ENCODE results near the gene TRAK2. TPM values are rescaled to one million over a fixed set of nuclear protein-coding genes. Genes with fewer than 3 reads are reported as not detected.

Gene TRAK2
- total and polyA plus RNA-seq, 9 of the 15 experiments (the other 6 are each of a cell fraction or from before 2014, with no cell fraction given): 3.4 to 10.4 (median 7.3) TPM

DNA sequence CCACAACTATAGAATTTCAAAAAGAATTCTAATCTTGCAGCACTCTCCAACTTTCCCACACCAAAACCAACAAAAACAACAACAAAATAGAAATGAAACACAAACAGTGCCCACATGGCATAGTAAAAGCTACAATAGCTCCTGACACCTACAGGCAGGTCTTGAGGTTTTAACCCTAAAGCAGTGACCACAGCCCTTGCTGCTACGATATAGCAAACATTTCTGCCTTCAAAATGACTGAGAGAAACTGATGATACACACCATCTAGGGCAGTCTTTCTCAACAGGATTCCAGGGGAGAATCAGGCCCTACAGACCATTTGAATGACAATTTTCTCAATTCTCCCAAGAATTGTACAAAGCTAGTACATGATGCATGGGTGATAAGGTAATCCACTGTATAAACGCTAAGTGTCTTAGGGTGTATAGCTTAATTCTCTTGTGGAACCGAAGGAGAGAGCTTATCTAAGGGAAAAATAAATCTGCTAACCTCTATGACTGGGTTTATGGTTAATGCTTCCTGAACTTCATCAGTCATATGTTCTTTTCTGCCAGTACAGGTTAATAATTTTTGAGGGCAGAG, 46.5 kb downstream of the TRAK2 start:
- intact Hi-C loops (cut with micrococcal nuclease) (loop anchor here (5.0 kb wide), 2 partner anchors 48 to 287 kb away; partner anchors contain the start of genes CFLAR, STRADB and TRAK2), in situ Hi-C loops (cut with MboI) (no loop called here)
- H3K9me1 ChIP-seq (ENCODE audit: control insufficient read depth, insufficient read depth, low read length): no peaks in the 10 kb centered on the region
- 6% methylated on average over 3 of the region's 3 CpGs for WGBS (ENCODE audit: insufficient coverage, low coverage, missing lambda C conversion rate)
- ATAC-seq: peak; percentile 76
- peak overlapping the region; percentile 61 for H3K4me2 ChIP-seq (ENCODE audit: insufficient read depth, low read length)
- H2AFZ ChIP-seq (ENCODE audit: low read depth, low read length): no peak overlapping the region
- DNase-seq (ENCODE audit: extremely low read depth in 1 of 4, low spot score in 3 of 4): peak in 2 of 4 experiments; percentile 18 to 44
- ChIA-PET CTCF (ENCODE audit: low intra/inter-chr PET ratio) (no interaction called here), POLR2A (interaction anchor here (0.6 to 2.1 kb wide), 4 partner anchors 9 to 648 kb away, joined by 3 to 5 read pairs (median 5); no protein-coding TSS in a partner anchor)
- peaks cover 65% of the 10 kb centered on the region for H3K79me2 ChIP-seq (ENCODE audit: control insufficient read depth, insufficient read depth, low read length)
- peak overlapping the region; percentile 37; the same call in 1 of the 2 replicates for H3K4me3 ChIP-seq
- peak; percentile 78 for FAIRE-seq
- no peaks in the 10 kb centered on the region for H3K27me3 ChIP-seq (ENCODE audit: control insufficient read depth in 2 of 2, insufficient read depth in 2 of 2, low read length in 2 of 2)
- peak overlapping the region in 1 of 2 experiments; percentile 48; a peak in 2 of 4 replicates for H3K9ac ChIP-seq (ENCODE audit: insufficient read depth in 1 of 2, low read depth in 2 of 2, low read length in 2 of 2)
- H3K4me1 ChIP-seq (replicated peaks in 1 of 2; ENCODE audit: control insufficient read depth in 2 of 2, insufficient read depth in 2 of 2, low read length in 2 of 2): peaks cover 11 to 18% of the 10 kb centered on the region in 2 experiments; a peak in 4 of 5 replicates
- peak overlapping the region; percentile 63; the same call in 2 of the 3 replicates for H3K27ac ChIP-seq (ENCODE audit: extremely low read depth, low read depth, low read length)
- H4K20me1 ChIP-seq (replicated peaks; ENCODE audit: control insufficient read depth, insufficient read depth, low read length): no peaks in the 10 kb centered on the region
- peaks cover 2% of the 10 kb centered on the region; the same call in 1 of the 3 replicates for H3K36me3 ChIP-seq (ENCODE audit: control insufficient read depth, insufficient read depth, low read length)
- H3K9me3 ChIP-seq (replicated peaks; ENCODE audit: control insufficient read depth, insufficient read depth, low read depth, low read length): no peaks in the 10 kb centered on the region
- no TSS peak for BruUV-seq (replicated peaks)
- TF ChIP-seq ZNF121 (CRISPR knock-in tag; conservative IDR thresholded peaks at IDR 0.05) (no peak), CHCHD3 (CRISPR knock-in tag; IDR thresholded peaks at IDR 0.05) (no peak), EP400 (IDR thresholded peaks at IDR 0.05) (0 out of 2 replicates have a peak, but pooled peaks have one; percentile 23), SP1 (CRISPR knock-in tag; IDR thresholded peaks at IDR 0.05) (no peak), PHF20 (IDR thresholded peaks at IDR 0.05; ENCODE audit: partially characterized antibody) (no peak), ZNF512 (tag; IDR thresholded peaks at IDR 0.05) (no peak), TARDBP (IDR thresholded peaks at IDR 0.05) (no peak), ZFX (CRISPR knock-in tag; IDR thresholded peaks at IDR 0.05) (no peak), WHSC1 (IDR thresholded peaks at IDR 0.05; ENCODE audit: low read length) (no peak), ELK3 (CRISPR knock-in tag; IDR thresholded peaks at IDR 0.05) (no peak), SP2 (IDR thresholded peaks at IDR 0.05; ENCODE audit: extremely low read depth, low read depth, low read length, poor library complexity, severe bottlenecking) (no peak), ELF4 (CRISPR knock-in tag; IDR thresholded peaks at IDR 0.05) (no peak), HDAC3 (IDR thresholded peaks at IDR 0.05; ENCODE audit: borderline replicate concordance, partially characterized antibody) (no peak), RFX7 (CRISPR knock-in tag; IDR thresholded peaks at IDR 0.05) (no peak), ADNP (tag; IDR thresholded peaks at IDR 0.05) (no peak)
- TF ChIP-seq, protein P1, sequence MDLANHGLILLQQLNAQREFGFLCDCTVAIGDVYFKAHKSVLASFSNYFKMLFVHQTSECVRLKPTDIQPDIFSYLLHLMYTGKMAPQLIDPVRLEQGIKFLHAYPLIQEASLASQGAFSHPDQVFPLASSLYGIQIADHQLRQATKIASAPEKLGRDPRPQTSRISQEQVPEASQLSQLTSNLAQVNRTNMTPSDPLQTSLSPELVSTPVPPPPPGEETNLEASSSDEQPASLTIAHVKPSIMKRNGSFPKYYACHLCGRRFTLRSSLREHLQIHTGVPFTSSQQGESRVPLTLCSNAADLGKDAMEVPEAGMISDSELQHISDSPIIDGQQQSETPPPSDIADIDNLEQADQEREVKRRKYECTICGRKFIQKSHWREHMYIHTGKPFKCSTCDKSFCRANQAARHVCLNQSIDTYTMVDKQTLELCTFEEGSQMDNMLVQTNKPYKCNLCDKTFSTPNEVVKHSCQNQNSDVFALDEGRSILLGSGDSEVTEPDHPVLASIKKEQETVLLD (IDR thresholded peaks at IDR 0.05): no peak
- TF ChIP-seq, protein P2, sequence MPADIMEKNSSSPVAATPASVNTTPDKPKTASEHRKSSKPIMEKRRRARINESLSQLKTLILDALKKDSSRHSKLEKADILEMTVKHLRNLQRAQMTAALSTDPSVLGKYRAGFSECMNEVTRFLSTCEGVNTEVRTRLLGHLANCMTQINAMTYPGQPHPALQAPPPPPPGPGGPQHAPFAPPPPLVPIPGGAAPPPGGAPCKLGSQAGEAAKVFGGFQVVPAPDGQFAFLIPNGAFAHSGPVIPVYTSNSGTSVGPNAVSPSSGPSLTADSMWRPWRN (IDR thresholded peaks at IDR 0.05; ENCODE audit: low read depth): no peak

Data from K562 (cell line).